Measurements from ENCODE around the gene MICU1.

DNA sequence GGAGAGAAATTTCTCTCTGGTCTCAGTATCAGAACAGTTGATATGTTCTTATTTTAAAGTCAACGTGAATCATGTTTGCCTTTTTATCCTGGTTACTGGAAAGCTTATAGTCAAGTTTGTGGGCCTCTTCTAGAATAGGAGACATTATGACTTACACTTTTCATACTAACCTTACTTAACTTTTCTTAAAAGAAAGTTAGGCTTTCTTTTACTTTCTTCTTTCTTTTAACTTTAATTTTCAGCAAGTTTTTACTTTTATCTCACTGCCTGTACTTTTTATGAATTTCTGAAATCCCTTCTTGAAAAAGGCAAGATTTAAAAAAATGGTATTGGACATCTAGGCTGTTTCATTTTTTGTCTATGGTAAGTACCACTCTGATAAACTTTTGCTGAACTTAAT lies 195.9 kb downstream of the MICU1 start:
- no peak for TF ChIP-seq POLR2AphosphoS5 (IDR thresholded peaks at IDR 0.05; ENCODE audit: insufficient read depth in 1 of 2, low read depth in 1 of 2)
- TF ChIP-seq, protein P1, sequence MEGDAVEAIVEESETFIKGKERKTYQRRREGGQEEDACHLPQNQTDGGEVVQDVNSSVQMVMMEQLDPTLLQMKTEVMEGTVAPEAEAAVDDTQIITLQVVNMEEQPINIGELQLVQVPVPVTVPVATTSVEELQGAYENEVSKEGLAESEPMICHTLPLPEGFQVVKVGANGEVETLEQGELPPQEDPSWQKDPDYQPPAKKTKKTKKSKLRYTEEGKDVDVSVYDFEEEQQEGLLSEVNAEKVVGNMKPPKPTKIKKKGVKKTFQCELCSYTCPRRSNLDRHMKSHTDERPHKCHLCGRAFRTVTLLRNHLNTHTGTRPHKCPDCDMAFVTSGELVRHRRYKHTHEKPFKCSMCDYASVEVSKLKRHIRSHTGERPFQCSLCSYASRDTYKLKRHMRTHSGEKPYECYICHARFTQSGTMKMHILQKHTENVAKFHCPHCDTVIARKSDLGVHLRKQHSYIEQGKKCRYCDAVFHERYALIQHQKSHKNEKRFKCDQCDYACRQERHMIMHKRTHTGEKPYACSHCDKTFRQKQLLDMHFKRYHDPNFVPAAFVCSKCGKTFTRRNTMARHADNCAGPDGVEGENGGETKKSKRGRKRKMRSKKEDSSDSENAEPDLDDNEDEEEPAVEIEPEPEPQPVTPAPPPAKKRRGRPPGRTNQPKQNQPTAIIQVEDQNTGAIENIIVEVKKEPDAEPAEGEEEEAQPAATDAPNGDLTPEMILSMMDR (IDR thresholded peaks at IDR 0.05) = no peak
